ENCODE measurements around the gene EXOC7. TPM values are rescaled to one million over a fixed set of nuclear protein-coding genes. Genes with fewer than 3 reads are reported as not detected.
A peak's percentile ranks its signal among the peaks of the same experiment; 100 is the strongest.

EXOC7 gene
- polyA plus RNA-seq, 3 donors: 30.7 to 86.5 (median 42.4) TPM

DNA sequence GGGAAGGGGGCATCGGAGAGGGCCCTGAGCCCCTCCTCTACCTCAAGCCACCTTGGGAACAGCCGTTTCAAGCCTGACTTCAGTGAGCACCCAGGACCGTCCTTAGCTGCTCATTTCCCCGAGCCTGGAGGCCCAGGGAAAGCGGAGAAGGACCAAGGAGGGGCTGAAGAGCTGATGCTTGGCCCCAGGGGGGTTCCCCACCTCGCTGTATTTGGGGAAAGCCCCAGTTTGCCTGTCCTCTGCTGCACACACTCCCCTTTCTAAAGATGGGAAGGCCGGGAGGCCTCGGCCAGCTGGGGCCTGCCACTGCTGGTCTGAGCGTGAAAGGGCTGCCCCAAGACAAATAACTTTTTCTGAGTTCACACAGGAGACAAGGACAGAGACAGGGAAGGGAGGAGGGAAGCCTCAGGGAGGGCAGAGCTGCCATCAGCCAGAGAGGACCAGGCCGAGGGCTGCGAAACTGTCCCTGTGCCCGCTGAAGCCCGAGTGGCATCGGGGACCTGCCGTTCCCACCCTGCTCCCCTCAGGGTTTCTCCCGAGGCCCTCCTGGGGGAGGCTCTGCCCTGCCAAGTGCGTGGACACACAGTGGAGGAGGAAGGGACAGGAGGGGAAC lies 13.0 kb downstream of the EXOC7 start:
- H3K4me1 Mint-ChIP-seq: peaks cover 2% of the 10 kb centered on the region
- H3K9me3 Mint-ChIP-seq: no peaks in the 10 kb centered on the region
- Histone ChIP-seq H2AFZ (ENCODE audit: insufficient read depth, low read depth, low read length, poor library complexity, severe bottlenecking) (no peak overlapping the region), H3K9ac (ENCODE audit: insufficient read depth, low read length, poor library complexity, severe bottlenecking) (no peak overlapping the region), H3K4me1 (ENCODE audit: control insufficient read depth in 1 of 2, insufficient read depth in 2 of 2, low read length in 2 of 2) (no peaks in the 10 kb centered on the region), H3K36me3 (replicated peaks in 1 of 2; ENCODE audit: control insufficient read depth in 1 of 2, insufficient read depth in 2 of 2, low read length in 2 of 2) (peaks cover 98 to 100% of the 10 kb centered on the region in 2 donors), H3K4me2 (replicated peaks; ENCODE audit: extremely low read depth, low read length, poor library complexity, severe bottlenecking) (no peak overlapping the region), H3K4me3 (replicated peaks in 1 of 3; ENCODE audit: low read depth in 2 of 3, low read length in 3 of 3) (no peak overlapping the region), H4K20me1 (ENCODE audit: insufficient read depth, low read length) (no peaks in the 10 kb centered on the region), H3K79me2 (ENCODE audit: insufficient read depth, low read length) (no peaks in the 10 kb centered on the region), H3K27ac (ENCODE audit: low read depth in 1 of 2, low read length in 2 of 2) (no peak overlapping the region), H3K27me3 (ENCODE audit: control insufficient read depth in 2 of 2, insufficient read depth in 2 of 2, low read length in 2 of 2) (no peaks in the 10 kb centered on the region), H3K9me3 (replicated peaks in 1 of 2; ENCODE audit: control insufficient read depth in 1 of 2, insufficient read depth in 1 of 2, low read length in 2 of 2) (no peaks in the 10 kb centered on the region)
- intact Hi-C loops (cut with micrococcal nuclease): no loop called here
- WGBS (ENCODE audit: insufficient coverage): 93% methylated on average over 4 of the region's 17 CpGs
- H3K27ac Mint-ChIP-seq: peak overlapping the region in 1 of 7 donors; percentile 54
- no peak overlapping the region for H3K4me3 Mint-ChIP-seq
- H3K27me3 Mint-ChIP-seq (ENCODE audit: low read depth in 3 of 3): peaks cover 0 to 2% (median 1%) of the 10 kb centered on the region in 3 donors
- TF ChIP-seq, protein P1, sequence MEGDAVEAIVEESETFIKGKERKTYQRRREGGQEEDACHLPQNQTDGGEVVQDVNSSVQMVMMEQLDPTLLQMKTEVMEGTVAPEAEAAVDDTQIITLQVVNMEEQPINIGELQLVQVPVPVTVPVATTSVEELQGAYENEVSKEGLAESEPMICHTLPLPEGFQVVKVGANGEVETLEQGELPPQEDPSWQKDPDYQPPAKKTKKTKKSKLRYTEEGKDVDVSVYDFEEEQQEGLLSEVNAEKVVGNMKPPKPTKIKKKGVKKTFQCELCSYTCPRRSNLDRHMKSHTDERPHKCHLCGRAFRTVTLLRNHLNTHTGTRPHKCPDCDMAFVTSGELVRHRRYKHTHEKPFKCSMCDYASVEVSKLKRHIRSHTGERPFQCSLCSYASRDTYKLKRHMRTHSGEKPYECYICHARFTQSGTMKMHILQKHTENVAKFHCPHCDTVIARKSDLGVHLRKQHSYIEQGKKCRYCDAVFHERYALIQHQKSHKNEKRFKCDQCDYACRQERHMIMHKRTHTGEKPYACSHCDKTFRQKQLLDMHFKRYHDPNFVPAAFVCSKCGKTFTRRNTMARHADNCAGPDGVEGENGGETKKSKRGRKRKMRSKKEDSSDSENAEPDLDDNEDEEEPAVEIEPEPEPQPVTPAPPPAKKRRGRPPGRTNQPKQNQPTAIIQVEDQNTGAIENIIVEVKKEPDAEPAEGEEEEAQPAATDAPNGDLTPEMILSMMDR (IDR thresholded peaks at IDR 0.05): no peak
- peaks cover 82 to 99% of the 10 kb centered on the region in 2 donors for H3K36me3 Mint-ChIP-seq
- no peak for DNase-seq

DNA sequence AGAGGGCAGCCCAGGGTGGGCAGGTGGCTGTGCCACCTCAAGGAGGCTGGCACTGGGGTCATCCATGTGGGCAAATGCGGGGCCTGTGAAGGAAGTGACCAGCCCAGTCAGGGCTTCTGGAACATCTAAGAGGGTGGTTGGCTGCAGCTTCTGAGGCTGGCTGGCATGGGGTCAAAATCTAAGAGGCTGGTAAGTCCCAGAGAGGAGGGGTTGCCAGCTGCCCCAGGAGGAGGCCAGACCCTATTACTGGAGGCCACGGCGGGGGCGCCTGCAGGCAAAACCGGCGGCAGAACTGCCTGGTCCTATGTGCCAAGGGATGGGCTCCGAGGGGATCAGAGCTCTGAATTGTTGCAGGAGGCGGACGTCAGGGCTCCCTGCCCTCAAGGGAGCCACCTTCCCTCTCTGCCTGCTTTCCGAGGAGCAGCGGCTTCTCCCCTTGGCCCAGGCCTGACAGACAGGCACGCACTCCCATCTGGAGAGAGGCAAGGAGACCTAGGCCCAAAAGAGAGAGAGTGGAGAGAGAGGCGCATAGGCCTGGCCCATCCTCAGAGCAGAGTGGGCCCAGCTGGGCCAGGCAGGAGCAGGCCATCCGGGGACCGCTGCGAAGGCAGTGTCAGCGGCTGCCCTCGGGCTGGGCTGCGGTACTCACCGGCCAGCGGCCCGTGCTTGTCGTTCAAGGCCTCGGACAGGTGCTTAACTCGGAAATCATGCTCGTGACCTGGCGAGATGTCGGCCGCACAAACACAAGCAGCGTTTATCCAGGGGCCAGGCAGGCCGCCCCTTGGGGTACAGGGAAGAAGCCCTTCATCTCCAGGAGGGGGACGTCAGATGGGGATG lies 13.7 kb downstream of the EXOC7 start:
- H3K9me3 ChIP-seq (replicated peaks in 1 of 2; ENCODE audit: control insufficient read depth in 1 of 2, insufficient read depth in 1 of 2, low read length in 2 of 2): no peaks in the 10 kb centered on the region
- no peaks in the 10 kb centered on the region for H4K20me1 ChIP-seq (ENCODE audit: insufficient read depth, low read length)
- H3K4me2 ChIP-seq (replicated peaks; ENCODE audit: extremely low read depth, low read length, poor library complexity, severe bottlenecking): no peak overlapping the region
- H3K9me3 Mint-ChIP-seq: no peaks in the 10 kb centered on the region
- intact Hi-C loops (cut with micrococcal nuclease): no loop called here
- H3K4me1 ChIP-seq (ENCODE audit: control insufficient read depth in 1 of 2, insufficient read depth in 2 of 2, low read length in 2 of 2): no peaks in the 10 kb centered on the region
- WGBS (ENCODE audit: insufficient coverage): 97% methylated on average over 24 of the region's 32 CpGs
- peaks cover 87 to 99% of the 10 kb centered on the region in 2 donors for H3K36me3 Mint-ChIP-seq
- H3K27ac Mint-ChIP-seq: no peak overlapping the region
- no peak overlapping the region for H2AFZ ChIP-seq (ENCODE audit: insufficient read depth, low read depth, low read length, poor library complexity, severe bottlenecking)
- peaks cover 2% of the 10 kb centered on the region for H3K4me1 Mint-ChIP-seq
- H3K79me2 ChIP-seq (ENCODE audit: insufficient read depth, low read length): no peaks in the 10 kb centered on the region
- peak in 1 of 3 donors; percentile 2 for DNase-seq
- peaks cover 0 to 2% (median 1%) of the 10 kb centered on the region in 3 donors for H3K27me3 Mint-ChIP-seq (ENCODE audit: low read depth in 3 of 3)
- H3K27ac ChIP-seq (ENCODE audit: low read depth in 1 of 2, low read length in 2 of 2): no peak overlapping the region
- TF ChIP-seq, protein P1 (IDR thresholded peaks at IDR 0.05): no peak
- no peak overlapping the region for H3K4me3 ChIP-seq (replicated peaks in 1 of 3; ENCODE audit: low read depth in 2 of 3, low read length in 3 of 3)
- H3K27me3 ChIP-seq (ENCODE audit: control insufficient read depth in 2 of 2, insufficient read depth in 2 of 2, low read length in 2 of 2): no peaks in the 10 kb centered on the region
- no peak overlapping the region for H3K4me3 Mint-ChIP-seq
- H3K36me3 ChIP-seq (replicated peaks in 1 of 2; ENCODE audit: control insufficient read depth in 1 of 2, insufficient read depth in 2 of 2, low read length in 2 of 2): peaks cover 98 to 100% of the 10 kb centered on the region in 2 donors
- H3K9ac ChIP-seq (ENCODE audit: insufficient read depth, low read length, poor library complexity, severe bottlenecking): no peak overlapping the region
